Measurements from ENCODE around the gene CIB4.
"Not testable (repeated sequence)": the region's sequence is repeated elsewhere in the genome, so short reads cannot be mapped to it uniquely, and the experiment has no call there.

Gene CIB4

GRCh38 chr2:26665296-26665695 is 24.1 kb upstream of the CIB4 start:
- DNase-seq = not testable (repeated sequence)

DNA sequence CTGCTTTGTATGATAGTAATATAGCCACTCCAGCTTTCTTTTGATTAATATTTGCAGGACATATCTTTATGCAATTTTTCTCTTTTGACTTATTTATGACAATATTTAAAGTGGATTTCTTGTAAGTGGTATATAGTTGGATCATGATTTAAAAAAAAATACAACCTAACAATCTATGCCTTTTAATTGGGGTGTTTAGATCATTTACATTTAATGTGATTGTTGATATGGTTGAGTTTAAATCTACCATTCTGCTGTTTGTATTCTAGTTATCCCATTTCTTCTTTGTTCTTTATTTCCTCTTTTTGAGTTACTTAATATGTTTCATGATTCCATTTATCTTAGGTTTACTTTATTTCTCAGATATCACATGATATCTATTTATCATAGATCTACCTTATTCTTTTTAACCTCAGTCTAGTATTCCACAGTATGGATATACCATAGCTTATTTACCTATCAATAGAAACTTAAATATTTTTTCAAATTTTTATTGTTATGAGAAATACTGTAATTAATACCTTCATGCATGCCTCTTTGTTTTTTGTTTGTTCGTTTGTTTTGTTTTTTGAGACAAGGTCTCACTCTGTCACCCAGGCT is 19.3 kb upstream of the CIB4 start:
- DNase-seq = no peak

- no peak for DNase-seq
These were observed 17.7 kb upstream of the CIB4 start for GRCh38 chr2:26658691-26659346.

- no peak for DNase-seq
These were observed 16.1 kb upstream of the CIB4 start for GRCh38 chr2:26657265-26657664.

DNA sequence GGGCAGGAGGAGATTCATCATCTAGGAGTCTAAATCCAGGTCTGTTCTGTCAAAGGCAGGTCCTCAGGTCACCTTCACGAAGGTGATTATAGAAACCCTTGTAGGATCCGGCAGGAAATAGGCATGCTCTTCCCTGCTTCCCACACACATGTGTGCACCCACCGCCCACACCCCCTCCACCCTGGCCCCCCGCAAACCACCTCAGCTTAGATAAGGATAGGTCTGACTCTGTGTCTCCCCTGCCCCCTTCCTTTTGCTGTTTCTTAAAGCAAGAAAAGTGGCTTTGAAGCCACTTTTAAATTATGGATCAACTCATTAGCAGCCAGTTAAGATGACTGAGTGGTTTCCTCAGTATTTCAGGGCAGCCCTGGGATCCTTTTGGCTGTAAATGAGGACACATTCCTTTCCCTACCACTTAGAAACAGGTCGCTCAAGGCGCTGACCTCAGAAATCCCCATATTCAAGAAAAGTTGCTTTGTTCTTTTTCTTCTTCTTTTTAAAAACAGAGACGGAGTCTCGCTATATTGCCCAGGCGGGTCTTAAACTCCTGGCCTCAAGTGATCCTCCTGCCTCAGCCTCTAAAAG is 14.5 kb upstream of the CIB4 start:
- no peak for DNase-seq

DNA sequence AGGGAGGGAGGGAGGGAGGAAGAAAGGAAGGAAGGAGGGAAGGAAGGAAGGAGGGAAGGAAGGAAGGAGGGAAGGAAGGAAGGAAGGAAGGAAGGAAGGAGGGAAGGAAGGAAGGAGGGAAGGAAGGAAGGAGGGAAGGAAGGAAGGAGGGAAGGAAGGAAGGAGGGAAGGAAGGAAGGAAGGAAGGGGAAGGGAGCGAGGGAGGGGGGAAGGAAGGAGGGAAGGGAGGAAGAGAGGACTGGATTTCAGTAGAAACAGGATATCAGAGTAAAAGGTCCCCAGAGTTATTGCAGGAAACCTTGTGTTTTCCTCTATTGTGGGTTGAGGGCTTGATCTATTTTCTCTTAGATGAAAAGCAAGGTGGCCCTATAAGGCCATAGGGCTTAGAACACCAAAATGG is 14.0 kb upstream of the CIB4 start:
- not testable (repeated sequence) for DNase-seq

- DNase-seq = no peak
These were observed 12.8 kb upstream of the CIB4 start for GRCh38 chr2:26654061-26654340.

- no peak for DNase-seq
These were observed 12.3 kb upstream of the CIB4 start for GRCh38 chr2:26653207-26654060.

- DNase-seq = no peak
These were observed 11.3 kb upstream of the CIB4 start for GRCh38 chr2:26652361-26653041.

- DNase-seq = no peak
These were observed 10.6 kb upstream of the CIB4 start for GRCh38 chr2:26651799-26652198.

- DNase-seq = no peak
These were observed 10.3 kb upstream of the CIB4 start for GRCh38 chr2:26651470-26651771.

DNA sequence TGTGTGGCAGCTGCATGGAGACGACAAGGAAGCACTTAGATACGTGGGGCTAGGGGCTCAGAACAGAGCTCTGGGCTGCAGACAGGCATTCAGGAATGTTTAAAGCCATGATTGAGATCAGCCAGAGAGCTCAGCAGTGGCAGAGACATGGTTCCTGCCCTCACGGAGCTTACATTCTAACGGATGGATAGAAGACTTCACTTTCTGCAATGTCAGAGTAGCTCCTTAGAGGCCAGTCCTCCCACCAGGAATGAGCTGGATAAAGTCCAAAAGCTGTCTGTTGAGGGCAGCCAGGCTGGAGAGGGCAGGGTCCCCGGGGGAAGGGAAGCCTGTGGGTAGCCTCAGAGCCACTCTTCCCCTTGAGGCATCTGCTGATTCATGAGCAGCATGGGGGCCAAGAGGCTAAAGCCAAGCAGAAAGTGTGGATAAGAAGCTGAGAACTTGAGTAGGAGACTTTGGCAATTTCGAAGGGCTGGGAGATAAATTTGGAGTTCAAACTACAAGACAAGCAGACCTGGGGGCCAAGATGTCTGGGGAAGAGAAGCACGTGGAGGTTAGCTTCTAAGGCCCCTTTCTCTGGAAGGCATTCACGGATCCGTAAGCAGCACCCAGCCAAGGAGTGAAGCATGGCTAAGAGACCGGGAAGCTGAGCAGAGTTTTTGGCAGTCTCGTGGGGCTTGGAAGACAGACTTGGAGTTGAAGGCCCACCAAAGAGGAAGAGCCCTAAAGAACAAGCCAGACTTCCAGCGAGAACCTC is 9.7 kb upstream of the CIB4 start:
- no peak for DNase-seq

- no peak for DNase-seq
These were observed 9.0 kb upstream of the CIB4 start for GRCh38 chr2:26649992-26650712.

DNA sequence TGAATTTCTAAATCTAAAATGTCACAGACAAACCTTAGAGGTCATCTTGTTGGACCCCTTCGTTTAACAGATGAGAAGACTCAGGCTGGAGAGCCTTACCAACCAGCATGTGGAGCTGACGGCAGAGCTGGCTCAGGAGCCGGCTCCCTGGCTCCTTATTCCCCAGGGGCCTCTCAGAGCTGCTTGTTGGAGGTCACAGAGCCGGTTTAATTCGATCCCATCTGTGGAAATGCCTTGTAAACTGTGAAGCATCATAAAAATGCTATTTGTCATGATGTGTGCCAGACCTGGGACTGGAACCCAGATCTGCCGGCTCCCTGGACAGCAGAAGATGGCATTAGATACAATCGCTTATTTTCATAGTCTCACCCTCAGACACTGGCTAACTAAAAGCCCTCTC is 8.2 kb upstream of the CIB4 start:
- DNase-seq = no peak

GRCh38 chr2:26648516-26648915 is 7.3 kb upstream of the CIB4 start:
- no peak for DNase-seq

DNA sequence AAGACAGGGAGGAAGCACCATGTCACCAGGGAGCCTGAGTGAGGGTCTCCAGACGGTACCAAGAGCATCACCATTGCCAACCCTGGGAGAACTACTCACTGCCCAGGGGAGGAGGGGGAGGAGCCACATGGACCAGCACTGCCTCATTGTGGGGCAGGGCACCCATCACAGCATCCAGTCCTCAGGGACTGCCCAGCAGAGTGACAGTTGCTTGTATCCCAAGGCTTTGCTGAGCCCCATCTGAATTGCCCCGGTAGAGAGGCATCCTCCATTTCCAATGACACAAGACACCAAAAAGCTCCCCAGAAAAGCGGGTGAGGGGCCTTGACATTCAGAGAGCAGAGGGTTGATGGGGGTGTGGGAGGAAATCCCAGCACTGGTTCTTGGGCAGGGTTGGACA is 6.8 kb upstream of the CIB4 start:
- no peak for DNase-seq

- DNase-seq = no peak
These were observed 6.0 kb upstream of the CIB4 start for GRCh38 chr2:26646986-26647672.

DNA sequence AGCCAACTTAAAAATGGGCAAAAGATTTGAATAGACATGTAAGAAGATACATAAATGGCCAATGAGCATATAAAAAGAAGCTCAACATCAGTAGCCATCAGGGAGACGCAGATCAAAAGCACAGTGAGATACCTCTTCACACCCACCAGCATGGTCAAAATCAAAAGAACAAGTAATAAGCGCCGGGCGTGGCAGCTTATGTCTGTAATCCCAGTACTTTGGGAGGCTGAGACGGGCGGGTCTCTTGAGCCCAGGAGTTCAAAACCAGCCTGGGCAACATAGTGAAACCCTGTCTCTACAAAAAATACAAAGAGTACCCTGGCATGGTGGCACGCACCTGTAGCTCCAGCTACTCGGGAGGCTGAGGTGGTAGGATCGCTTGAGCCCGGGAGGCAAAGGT is 4.6 kb upstream of the CIB4 start:
- no peak for DNase-seq

DNA sequence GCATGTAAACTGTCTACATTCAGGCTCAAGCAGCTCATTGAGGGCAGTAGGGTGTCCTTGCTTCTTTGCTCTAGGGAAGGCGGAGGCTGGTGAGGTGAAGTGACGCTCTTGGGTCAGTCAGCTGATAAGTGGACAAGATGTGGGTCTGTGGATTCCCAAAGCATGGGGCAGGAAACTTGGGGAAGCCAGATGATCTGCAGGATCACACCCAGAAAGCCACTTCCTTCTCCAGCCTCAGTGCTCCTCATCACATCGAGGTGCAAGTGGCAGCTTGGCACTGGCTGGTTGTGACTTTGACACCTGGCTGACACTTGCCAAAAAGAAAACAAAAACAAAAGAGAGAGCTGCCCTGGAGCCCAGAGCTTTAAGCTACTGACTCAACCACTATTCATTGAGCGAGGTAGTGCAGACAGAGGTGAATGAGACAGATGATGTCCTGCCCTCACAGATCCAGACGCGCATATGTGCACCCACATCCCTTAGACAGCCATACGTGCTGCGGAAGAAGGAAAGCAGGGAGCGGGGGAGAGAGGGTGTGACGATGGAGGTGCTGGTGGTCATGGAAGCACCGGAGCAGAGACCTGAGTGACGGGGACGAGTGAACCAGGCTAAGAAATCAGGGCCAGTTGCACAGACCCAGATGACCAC is 3.1 kb upstream of the CIB4 start:
- no peak for DNase-seq

GRCh38 chr2:26642429-26642828 is 1.3 kb upstream of the CIB4 start:
- DNase-seq = no peak

DNA sequence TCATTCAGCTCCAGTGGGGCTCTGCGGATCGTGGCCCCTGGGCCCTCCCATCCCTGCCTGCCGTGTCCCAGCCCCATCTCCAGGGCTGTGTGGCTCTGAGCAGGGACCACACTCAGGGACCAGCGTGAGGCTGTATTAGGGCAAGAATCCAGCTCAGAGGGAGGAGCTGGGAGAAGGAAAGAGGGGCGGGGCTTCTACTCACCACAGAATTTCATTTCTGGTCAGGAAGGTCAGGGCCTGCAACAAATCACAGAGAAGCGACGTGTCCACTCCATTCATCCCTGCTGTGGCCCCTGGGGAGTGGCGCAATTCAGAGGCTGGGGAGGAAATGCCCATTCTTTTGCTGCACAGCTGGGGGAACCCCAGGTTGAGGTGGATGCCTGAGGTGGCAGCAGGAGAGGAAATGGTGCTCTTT is 828 bp downstream of the CIB4 start:
- DNase-seq = no peak

All from NCI-H1930 (cell line).